ENCODE measurements around the gene PACSIN3. TPM values are rescaled to one million over a fixed set of nuclear protein-coding genes. Genes with fewer than 3 reads are reported as not detected.

The PACSIN3 gene
- total RNA-seq, 2 experiments from 2014 or later: 0.91 to 1.2 TPM

DNA sequence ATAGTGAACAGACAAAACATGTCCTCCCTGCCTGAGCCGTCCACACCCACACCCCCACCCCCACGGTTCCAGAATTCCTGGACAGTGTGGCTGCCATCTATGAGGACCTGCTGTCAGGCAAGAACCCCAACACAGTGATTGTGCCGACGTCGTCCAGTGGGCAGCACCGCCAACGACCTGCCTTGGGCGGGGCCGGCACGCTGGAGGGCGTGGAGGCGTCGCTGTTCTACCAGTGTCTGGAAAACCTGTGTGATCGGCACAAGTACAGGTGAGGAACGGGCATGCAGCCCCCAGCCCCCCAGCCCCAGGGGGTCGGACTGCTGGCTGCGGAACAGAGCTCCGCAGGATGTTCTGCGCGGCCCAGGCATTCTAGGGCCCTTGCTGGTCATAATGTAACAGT, 29.3 kb downstream of the PACSIN3 start:
- H3K27me3 Mint-ChIP-seq: no peaks in the 10 kb centered on the region
- no peaks in the 10 kb centered on the region for H3K9me3 Mint-ChIP-seq
- no peak overlapping the region for H3K4me3 Mint-ChIP-seq
- DNase-seq: no peak
- POLR2A ChIA-PET: no interaction called here
- H3K4me1 Mint-ChIP-seq: peaks cover 26% of the 10 kb centered on the region
- H3K36me3 Mint-ChIP-seq (ENCODE audit: low read depth): peaks cover 3% of the 10 kb centered on the region
- CTCF ChIA-PET: no interaction called here
- no peak overlapping the region for H3K27ac Mint-ChIP-seq

DNA sequence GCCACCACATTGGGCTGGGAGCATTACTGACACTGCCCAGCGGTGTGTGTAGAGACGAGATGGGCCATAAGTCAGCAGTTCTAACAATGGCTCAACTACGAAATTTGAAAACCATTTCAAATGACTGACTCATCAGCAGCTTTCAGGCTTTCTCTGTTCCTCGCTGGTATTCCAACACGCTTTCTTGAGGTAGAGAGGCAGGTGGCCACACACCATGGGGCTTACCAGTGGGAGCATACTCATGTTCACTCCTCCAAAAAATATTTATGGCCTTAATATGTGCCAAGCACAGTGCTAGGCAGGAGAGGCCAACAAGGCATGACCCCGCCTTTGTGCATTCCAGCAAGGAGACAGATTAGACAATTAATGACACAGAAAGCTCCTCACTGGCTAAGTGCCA, 29.9 kb downstream of the PACSIN3 start:
- H3K9me3 Mint-ChIP-seq: no peaks in the 10 kb centered on the region
- CTCF ChIA-PET: interaction anchor here (1.9 kb wide), 1 partner anchor 270 kb away, joined by 4 read pairs; no protein-coding TSS in a partner anchor
- no peaks in the 10 kb centered on the region for H3K27me3 Mint-ChIP-seq

DNA sequence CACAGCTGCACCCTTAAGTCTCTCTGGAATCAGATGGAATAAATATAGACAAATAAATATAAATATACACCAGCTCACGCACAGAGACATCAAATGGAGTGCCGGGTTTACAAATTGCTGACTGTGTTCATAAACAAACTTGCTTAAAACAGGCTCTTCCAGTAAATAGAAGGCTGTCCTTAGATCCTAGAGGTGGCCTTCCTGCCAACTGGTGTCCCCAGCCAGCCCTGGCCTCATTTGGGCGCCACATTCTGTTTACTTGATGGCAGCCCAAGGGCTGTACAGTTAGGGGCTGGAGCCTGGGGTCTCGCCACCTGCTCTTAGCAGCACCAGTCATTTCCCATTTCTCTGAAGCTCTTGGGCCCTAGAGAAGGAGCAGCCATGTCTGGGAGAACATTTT, 30.4 kb downstream of the PACSIN3 start:
- Mint-ChIP-seq H3K36me3 (ENCODE audit: low read depth) (peaks cover 3% of the 10 kb centered on the region), H3K9me3 (no peaks in the 10 kb centered on the region), H3K4me1 (peaks cover 26% of the 10 kb centered on the region), H3K27ac (no peak overlapping the region), H3K4me3 (no peak overlapping the region), H3K27me3 (no peaks in the 10 kb centered on the region)
- ChIA-PET POLR2A (no interaction called here), CTCF (interaction anchor here (1.2 to 1.9 kb wide), 4 partner anchors 16 to 270 kb away, joined by 3 to 6 read pairs (median 4); no protein-coding TSS in a partner anchor)
- no peak for DNase-seq

More for the DNA sequence above, 29.9 kb downstream of the PACSIN3 start:
- DNase-seq: no peak
- peaks cover 3% of the 10 kb centered on the region for H3K36me3 Mint-ChIP-seq (ENCODE audit: low read depth)
- peaks cover 26% of the 10 kb centered on the region for H3K4me1 Mint-ChIP-seq
- H3K4me3 Mint-ChIP-seq: no peak overlapping the region
- no peak overlapping the region for H3K27ac Mint-ChIP-seq
- POLR2A ChIA-PET: no interaction called here

GRCh38 chr11:47154616-47155570, 31.3 kb downstream of the PACSIN3 start:
- Mint-ChIP-seq H3K4me3 (peak overlapping the region; percentile 5), H3K4me1 (peaks cover 26% of the 10 kb centered on the region), H3K9me3 (no peaks in the 10 kb centered on the region), H3K27me3 (no peaks in the 10 kb centered on the region), H3K36me3 (ENCODE audit: low read depth) (peaks cover 3% of the 10 kb centered on the region), H3K27ac (peak overlapping the region; percentile 19)
- ChIA-PET POLR2A (interaction anchor here (1.0 to 1.4 kb wide), 4 partner anchors 8 to 219 kb away, joined by 3 to 6 read pairs (median 4); partner anchors contain the start of gene CSTPP1), CTCF (interaction anchor here (0.5 to 2.9 kb wide), 13 partner anchors 10 to 311 kb away, joined by 3 to 12 read pairs (median 3); no protein-coding TSS in a partner anchor)
- DNase-seq: peak; percentile 45

DNA sequence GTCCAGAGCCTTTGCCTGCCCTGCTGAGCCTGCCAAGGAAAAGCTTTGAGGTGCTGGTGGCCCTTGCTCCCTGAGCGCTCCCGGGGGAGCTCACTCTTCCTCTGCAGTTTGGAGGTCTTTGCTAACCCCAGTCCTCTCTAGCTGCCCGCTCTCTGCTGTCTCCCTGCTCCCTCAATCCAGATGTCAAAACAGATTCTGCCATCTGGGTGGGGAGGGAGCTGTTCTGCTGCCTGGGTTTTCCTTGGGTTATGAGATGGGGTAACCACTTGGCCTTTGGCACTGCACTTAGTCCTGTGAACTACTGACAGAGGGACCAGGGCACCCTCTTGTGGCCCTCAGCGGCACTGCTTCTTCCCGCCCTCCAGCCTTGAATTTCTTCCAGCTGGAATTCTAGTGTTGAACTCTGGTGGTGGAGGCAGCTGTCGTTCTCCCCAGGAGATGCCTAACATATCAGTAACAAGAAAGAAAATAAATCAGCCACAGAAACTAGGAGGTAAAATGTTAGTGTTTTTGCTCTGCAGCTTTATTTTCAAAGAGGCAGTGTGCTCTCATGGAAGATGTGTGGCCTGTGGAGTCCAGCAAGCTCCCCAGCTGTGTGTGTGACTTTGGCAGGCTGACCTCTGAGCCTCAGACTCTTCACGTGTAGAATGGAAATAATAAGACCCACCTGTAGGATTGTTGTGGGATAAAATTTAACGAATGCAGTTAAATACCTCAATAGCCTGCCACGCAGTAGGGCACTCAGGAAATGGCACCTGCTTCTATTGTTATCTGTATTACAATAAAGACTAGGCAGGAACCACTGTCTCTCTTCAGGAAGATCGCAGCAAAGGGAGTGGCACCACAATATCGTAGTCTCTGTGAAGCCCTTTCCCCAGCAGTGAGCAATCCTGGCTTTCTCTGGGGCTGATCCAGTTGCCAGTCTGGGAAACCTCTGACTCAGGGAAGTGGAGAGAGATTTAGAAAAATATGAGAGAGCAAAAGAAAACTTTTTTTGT, 33.0 kb downstream of the PACSIN3 start:
- no peaks in the 10 kb centered on the region for H3K9me3 Mint-ChIP-seq
- H3K36me3 Mint-ChIP-seq (ENCODE audit: low read depth): no peaks in the 10 kb centered on the region
- H3K27ac Mint-ChIP-seq: no peak overlapping the region
- H3K4me3 Mint-ChIP-seq: no peak overlapping the region
- ChIA-PET POLR2A (interaction anchor here (0.8 kb wide), 1 partner anchor 20 kb away, joined by 3 read pairs; no protein-coding TSS in a partner anchor), CTCF (interaction anchor here (0.6 to 2.9 kb wide), 32 partner anchors 8 to 675 kb away, joined by 3 to 23 read pairs (median 4); partner anchors contain the start of genes CSTPP1 and DDB2)
- H3K4me1 Mint-ChIP-seq: peaks cover 26% of the 10 kb centered on the region
- DNase-seq: peak; percentile 57
- no peaks in the 10 kb centered on the region for H3K27me3 Mint-ChIP-seq

DNA sequence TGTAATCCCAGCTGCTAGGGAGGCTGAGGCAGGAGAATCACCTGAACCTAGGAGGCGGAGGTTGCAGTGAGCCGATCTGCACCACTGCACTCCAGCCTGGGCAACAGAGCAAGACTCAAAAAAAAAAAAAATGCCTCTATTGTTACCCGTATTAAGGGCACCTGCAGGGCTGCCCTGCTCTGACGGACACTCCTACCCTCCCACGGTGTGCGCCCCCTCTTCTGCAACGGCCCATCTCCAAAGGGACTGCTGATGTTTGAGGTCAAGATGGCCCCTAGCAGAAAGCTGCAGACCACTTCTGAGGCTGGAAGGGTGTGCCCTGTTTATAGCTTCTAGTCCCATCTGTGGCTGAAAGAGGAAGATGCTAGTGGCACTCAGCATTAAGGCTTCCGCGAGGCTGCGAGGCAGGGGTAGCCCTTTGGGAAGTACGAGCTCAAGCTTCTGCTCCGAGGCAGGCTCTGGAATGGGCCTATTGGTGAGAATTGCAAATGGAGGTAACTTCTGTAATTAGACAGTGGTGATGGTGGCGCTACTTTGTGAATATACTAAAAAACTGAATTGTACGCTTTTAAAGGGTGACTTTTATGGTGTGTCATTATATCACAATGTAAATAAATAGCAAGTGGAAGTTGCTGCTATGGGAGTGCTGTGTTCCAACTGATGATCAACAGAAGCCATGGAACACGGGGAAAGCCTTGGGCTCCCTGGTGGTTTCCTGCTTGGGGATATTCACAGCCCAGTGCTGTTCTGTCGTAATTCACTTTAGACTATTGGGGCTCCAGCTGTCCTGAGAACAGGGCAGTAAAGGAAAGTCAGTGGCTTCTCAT, 33.9 kb downstream of the PACSIN3 start:
- no peak overlapping the region for H3K27ac Mint-ChIP-seq
- CTCF ChIA-PET: interaction anchor here (0.6 to 2.9 kb wide), 24 partner anchors 9 to 662 kb away, joined by 3 to 23 read pairs (median 6); partner anchors contain the start of genes CSTPP1 and DDB2
- H3K4me1 Mint-ChIP-seq: peaks cover 26% of the 10 kb centered on the region
- no peaks in the 10 kb centered on the region for H3K9me3 Mint-ChIP-seq
- POLR2A ChIA-PET: interaction anchor here (0.8 kb wide), 1 partner anchor 20 kb away, joined by 3 read pairs; no protein-coding TSS in a partner anchor
- DNase-seq: no peak
- H3K4me3 Mint-ChIP-seq: no peak overlapping the region
- H3K36me3 Mint-ChIP-seq (ENCODE audit: low read depth): no peaks in the 10 kb centered on the region
- no peaks in the 10 kb centered on the region for H3K27me3 Mint-ChIP-seq

DNA sequence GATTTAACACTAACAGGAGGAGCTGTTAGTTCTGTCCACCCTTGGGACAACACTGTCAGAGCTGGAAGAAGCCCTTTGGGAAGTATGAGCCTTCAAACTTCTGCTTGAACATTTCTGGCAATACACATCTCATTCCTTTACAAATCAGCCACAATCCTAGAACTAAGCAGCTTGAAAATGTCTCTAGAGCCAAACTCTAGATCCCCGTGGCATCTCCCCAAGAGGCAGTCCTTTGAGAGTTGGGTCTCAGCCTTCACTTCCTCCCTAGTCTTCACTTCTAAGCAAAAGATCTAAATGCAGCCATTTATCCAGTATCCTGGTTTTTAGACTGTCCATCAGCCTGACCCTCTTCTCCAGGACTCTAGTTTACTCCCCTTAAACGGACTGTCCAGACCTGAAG, 36.5 kb downstream of the PACSIN3 start:
- no peak for DNase-seq
- no peaks in the 10 kb centered on the region for H3K9me3 Mint-ChIP-seq
- no peaks in the 10 kb centered on the region for H3K36me3 Mint-ChIP-seq (ENCODE audit: low read depth)
- H3K4me1 Mint-ChIP-seq: peaks cover 14% of the 10 kb centered on the region
- no peak overlapping the region for H3K27ac Mint-ChIP-seq
- ChIA-PET CTCF (interaction anchor here (1.4 kb wide), 1 partner anchor 13 kb away, joined by 6 read pairs; no protein-coding TSS in a partner anchor), POLR2A (interaction anchor here (1.0 kb wide), 1 partner anchor 11 kb away, joined by 3 read pairs; no protein-coding TSS in a partner anchor)
- no peak overlapping the region for H3K4me3 Mint-ChIP-seq
- no peaks in the 10 kb centered on the region for H3K27me3 Mint-ChIP-seq

- Mint-ChIP-seq H3K9me3 (no peaks in the 10 kb centered on the region), H3K4me3 (no peak overlapping the region), H3K36me3 (ENCODE audit: low read depth) (no peaks in the 10 kb centered on the region), H3K27ac (no peak overlapping the region), H3K27me3 (no peaks in the 10 kb centered on the region), H3K4me1 (peaks cover 7% of the 10 kb centered on the region)
- ChIA-PET CTCF (interaction anchor here (1.4 kb wide), 1 partner anchor 14 kb away, joined by 6 read pairs; no protein-coding TSS in a partner anchor), POLR2A (no interaction called here)
- DNase-seq: no peak
Measured at GRCh38 chr11:47148903-47149531, 37.2 kb downstream of the PACSIN3 start.

DNA sequence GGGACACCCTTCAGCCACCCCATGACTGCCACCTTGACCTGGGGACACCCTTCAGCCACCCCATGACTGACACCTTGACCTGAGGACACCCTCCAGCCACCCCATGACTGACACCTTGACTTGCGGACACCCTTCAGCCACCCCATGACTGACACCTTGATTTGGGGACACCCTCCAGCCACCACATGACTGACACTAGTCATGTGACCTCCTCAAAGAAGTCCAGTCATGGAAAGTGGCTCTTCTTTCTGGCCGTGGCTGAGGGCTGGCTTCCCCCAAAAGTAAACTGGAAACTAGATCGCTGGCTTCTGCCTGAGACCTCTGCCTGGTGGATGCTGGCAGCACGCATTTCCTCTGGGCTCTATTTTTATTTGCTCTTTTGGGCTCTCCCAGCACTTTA, 38.0 kb downstream of the PACSIN3 start:
- peaks cover 2% of the 10 kb centered on the region for H3K4me1 Mint-ChIP-seq
- H3K4me3 Mint-ChIP-seq: no peak overlapping the region
- no peaks in the 10 kb centered on the region for H3K9me3 Mint-ChIP-seq
- H3K27ac Mint-ChIP-seq: no peak overlapping the region
- no peaks in the 10 kb centered on the region for H3K27me3 Mint-ChIP-seq
- CTCF ChIA-PET: no interaction called here
- no peaks in the 10 kb centered on the region for H3K36me3 Mint-ChIP-seq (ENCODE audit: low read depth)
- DNase-seq: no peak
- POLR2A ChIA-PET: no interaction called here

GRCh38 chr11:47147681-47148080, 38.6 kb downstream of the PACSIN3 start:
- Mint-ChIP-seq H3K27me3 (no peaks in the 10 kb centered on the region), H3K4me3 (no peak overlapping the region), H3K36me3 (ENCODE audit: low read depth) (no peaks in the 10 kb centered on the region), H3K9me3 (no peaks in the 10 kb centered on the region), H3K4me1 (no peaks in the 10 kb centered on the region), H3K27ac (no peak overlapping the region)
- no peak for DNase-seq
- CTCF ChIA-PET: no interaction called here
- POLR2A ChIA-PET: no interaction called here

- POLR2A ChIA-PET: no interaction called here
- H3K4me1 Mint-ChIP-seq: no peaks in the 10 kb centered on the region
Measured at GRCh38 chr11:47147250-47147649, 39.0 kb downstream of the PACSIN3 start.

More at GRCh38 chr11:47147250-47147649, 39.0 kb downstream of the PACSIN3 start:
- no peak overlapping the region for H3K4me3 Mint-ChIP-seq
- CTCF ChIA-PET: no interaction called here
- no peaks in the 10 kb centered on the region for H3K36me3 Mint-ChIP-seq (ENCODE audit: low read depth)
- no peaks in the 10 kb centered on the region for H3K27me3 Mint-ChIP-seq
- no peaks in the 10 kb centered on the region for H3K9me3 Mint-ChIP-seq
- DNase-seq: no peak
- no peak overlapping the region for H3K27ac Mint-ChIP-seq

Measured in activated CD4-positive, alpha-beta memory T cell treated with anti-CD3 and anti-CD28 coated beads, Interleukin-2, amount 10 ng/mL, durations not matched to agents 7 days and 5 days (primary cell).